Spinal cord (tissue), 10 donors: ENCODE data around the gene MAP3K7. TPM values are rescaled to one million over a fixed set of nuclear protein-coding genes. Genes with fewer than 3 reads are reported as not detected.

Experiments
- DNase-seq, 6 donors: peaks; one replicate each; pipeline versions ENCODE4 v3.0.0 to v3.0.0-alpha.2; 2013 to 2015; ENCODE audit warnings: low spot score in 6 of 6, low read depth in 4 of 6
- H3K27ac ChIP-seq: one replicate; pipeline ENCODE4 v1.5.1; 2013; ENCODE audit warnings: low read depth, low read length, control low read depth
- H3K27me3 ChIP-seq: one replicate; pipeline ENCODE4 v1.6.1; 2013; ENCODE audit warnings: low read length; ENCODE audit not compliant: control insufficient read depth, insufficient read depth
- H3K36me3 ChIP-seq: one replicate; pipeline ENCODE4 v1.6.1; 2013; ENCODE audit warnings: low read length; ENCODE audit not compliant: control insufficient read depth, insufficient read depth
- H3K4me1 ChIP-seq: one replicate; pipeline ENCODE4 v1.6.1; 2013; ENCODE audit warnings: low read length; ENCODE audit not compliant: control insufficient read depth, insufficient read depth
- H3K4me3 ChIP-seq: one replicate; pipeline ENCODE4 v1.5.1; 2013; ENCODE audit warnings: low read depth, low read length, control low read depth
- H3K9me3 ChIP-seq: one replicate; pipeline ENCODE4 v1.6.1; 2013; ENCODE audit warnings: low read length; ENCODE audit not compliant: control insufficient read depth, insufficient read depth
- WGBS: methylation state at CpG from one replicate; pipeline ENCODE4 v1.1.5; 2013; ENCODE audit warnings: missing lambda C conversion rate; ENCODE audit not compliant: insufficient coverage; 5-methylcytosine and 5-hydroxymethylcytosine counted together
- polyA plus RNA-seq, 2 donors: library from polyadenylated mRNA; unstranded; fragments of 120-200 nt; gene quantifications; one replicate each; pipeline ENCODE4 v1.2.1, GENCODE V29; 2013; ENCODE audit not compliant: insufficient read length in 2 of 2
- total RNA-seq, 2 donors: library from RNA; depleted of rRNA in 1 of 2; stranded (reverse); fragments of 120-200 nt in 1 of 2; fragments of >200 nt in 1 of 2; gene quantifications; one replicate each; pipeline versions ENCODE4 v1.2.3 to v1.2.4, GENCODE V29; 2013 to 2014
- donor health status: healthy.

The MAP3K7 gene
- total and polyA plus RNA-seq, 4 donors, result 29.1 to 44.4 (median 39.0) TPM

DNA sequence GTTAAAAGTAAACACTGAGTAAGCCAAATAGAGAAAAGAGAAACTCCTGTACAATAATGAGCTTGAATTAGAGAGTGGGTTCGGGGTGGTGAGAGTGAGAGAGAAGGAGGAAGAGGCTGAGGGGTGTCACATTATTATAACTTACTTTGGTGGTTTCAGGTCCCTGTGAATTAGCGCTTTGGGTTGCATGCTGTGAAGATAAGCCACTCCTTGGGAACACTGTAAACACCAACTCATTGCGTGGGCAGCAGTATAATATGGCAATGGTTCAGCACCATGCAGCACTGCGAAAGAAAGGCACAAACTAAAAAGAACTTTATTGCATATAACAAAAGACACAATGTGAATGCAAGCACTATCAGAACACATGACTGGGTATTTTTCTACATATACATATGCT is 26.9 kb downstream of the MAP3K7 start:
- H3K27me3 ChIP-seq, result no peaks in the 10 kb centered on the region
- peaks cover 21% of the 10 kb centered on the region for H3K36me3 ChIP-seq
- H3K9me3 ChIP-seq, result no peaks in the 10 kb centered on the region
- H3K4me3 ChIP-seq, result no peak overlapping the region
- no peak for DNase-seq
- H3K27ac ChIP-seq, result no peak overlapping the region
- WGBS, result 100% methylated on average over 2 of the region's 4 CpGs
- H3K4me1 ChIP-seq, result no peaks in the 10 kb centered on the region

DNA sequence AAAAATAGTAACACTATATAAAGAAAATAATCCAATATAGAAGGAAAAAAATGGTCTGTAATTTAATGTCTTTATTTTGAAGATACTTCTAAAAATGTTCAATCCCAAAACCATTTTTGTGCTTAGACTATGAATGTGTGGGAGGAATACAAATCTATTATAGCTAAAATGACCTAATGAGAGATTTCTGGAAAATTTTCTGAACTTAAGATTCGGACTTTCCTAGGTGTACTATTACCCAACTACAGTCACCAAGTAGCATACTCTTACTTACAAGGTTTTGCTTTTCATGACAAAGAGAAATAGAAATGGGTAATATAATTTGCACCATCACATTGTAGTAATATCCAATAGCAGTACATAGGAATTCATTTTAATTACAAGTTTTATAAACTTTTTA is 29.9 kb downstream of the MAP3K7 start:
- WGBS, result no CpG with 5 or more reads among the region's 1 CpG
- DNase-seq, result no peak

DNA sequence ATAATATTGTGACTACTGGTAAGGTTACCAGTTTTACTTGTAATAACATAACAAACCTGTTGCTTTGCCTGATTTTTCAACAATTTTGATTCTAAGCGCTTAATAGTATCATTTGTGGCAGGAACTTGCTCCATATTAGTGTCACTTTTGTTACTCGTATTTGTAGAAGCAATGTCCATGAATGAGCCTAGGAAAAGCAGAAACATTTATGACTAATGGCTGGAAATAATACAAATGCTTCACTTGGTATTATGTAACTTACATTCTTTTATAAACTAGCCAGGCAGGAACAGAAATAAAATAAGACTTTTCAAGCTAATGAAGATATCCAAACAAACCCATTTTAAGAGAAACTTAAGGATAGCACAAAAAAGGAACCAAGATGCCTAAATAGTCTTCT is 38.9 kb downstream of the MAP3K7 start:
- Histone ChIP-seq H3K27me3 (no peaks in the 10 kb centered on the region), H3K4me3 (no peak overlapping the region), H3K4me1 (no peaks in the 10 kb centered on the region), H3K36me3 (no peaks in the 10 kb centered on the region), H3K27ac (no peak overlapping the region), H3K9me3 (no peaks in the 10 kb centered on the region)
- no peak for DNase-seq
- no CpG with 5 or more reads among the region's 2 CpGs for WGBS

More for the DNA sequence above, 29.9 kb downstream of the MAP3K7 start:
- Histone ChIP-seq H3K36me3 (peaks cover 18% of the 10 kb centered on the region), H3K4me3 (no peak overlapping the region), H3K9me3 (no peaks in the 10 kb centered on the region), H3K27ac (no peak overlapping the region), H3K27me3 (no peaks in the 10 kb centered on the region), H3K4me1 (no peaks in the 10 kb centered on the region)

GRCh38 chr6:90547079-90547478 is 39.8 kb downstream of the MAP3K7 start:
- Histone ChIP-seq H3K36me3 (no peaks in the 10 kb centered on the region), H3K4me1 (no peaks in the 10 kb centered on the region), H3K27me3 (no peaks in the 10 kb centered on the region), H3K27ac (no peak overlapping the region), H3K4me3 (no peak overlapping the region), H3K9me3 (no peaks in the 10 kb centered on the region)
- no peak for DNase-seq
- 93% methylated on average over 2 of the region's 4 CpGs for WGBS

- Histone ChIP-seq H3K36me3 (no peaks in the 10 kb centered on the region), H3K27me3 (no peaks in the 10 kb centered on the region), H3K9me3 (no peaks in the 10 kb centered on the region), H3K4me1 (no peaks in the 10 kb centered on the region), H3K27ac (no peak overlapping the region), H3K4me3 (no peak overlapping the region)
- 100% methylated on average over 1 of the region's 3 CpGs for WGBS
- no peak for DNase-seq
Observed at GRCh38 chr6:90545448-90545847, 41.4 kb downstream of the MAP3K7 start.

DNA sequence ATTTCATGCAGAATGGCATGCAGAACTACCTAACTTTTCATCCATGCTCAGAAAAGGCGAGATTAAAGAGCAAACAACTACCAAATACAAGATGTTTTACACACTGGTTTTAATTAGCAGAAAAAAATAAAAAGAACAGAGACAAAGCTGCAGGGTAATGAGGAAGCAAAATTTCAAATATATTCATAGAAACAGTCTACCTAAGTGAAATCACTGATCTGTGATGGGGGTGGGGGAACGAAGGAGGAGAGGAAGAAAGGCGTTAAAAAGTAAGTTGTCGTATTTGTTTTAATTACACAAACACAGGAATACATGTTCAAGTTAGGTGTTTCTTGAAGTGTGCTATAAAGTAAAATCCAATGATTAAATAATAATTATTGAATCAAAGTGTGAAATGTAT is 42.1 kb downstream of the MAP3K7 start:
- no peaks in the 10 kb centered on the region for H3K36me3 ChIP-seq
- H3K4me3 ChIP-seq, result no peak overlapping the region
- H3K27ac ChIP-seq, result no peak overlapping the region
- WGBS, result no CpG with 5 or more reads among the region's 4 CpGs
- H3K27me3 ChIP-seq, result no peaks in the 10 kb centered on the region
- DNase-seq, result no peak
- H3K4me1 ChIP-seq, result no peaks in the 10 kb centered on the region
- H3K9me3 ChIP-seq, result no peaks in the 10 kb centered on the region

GRCh38 chr6:90544081-90544480 is 42.8 kb downstream of the MAP3K7 start:
- H3K27me3 ChIP-seq, result no peaks in the 10 kb centered on the region
- H3K36me3 ChIP-seq, result no peaks in the 10 kb centered on the region

DNA sequence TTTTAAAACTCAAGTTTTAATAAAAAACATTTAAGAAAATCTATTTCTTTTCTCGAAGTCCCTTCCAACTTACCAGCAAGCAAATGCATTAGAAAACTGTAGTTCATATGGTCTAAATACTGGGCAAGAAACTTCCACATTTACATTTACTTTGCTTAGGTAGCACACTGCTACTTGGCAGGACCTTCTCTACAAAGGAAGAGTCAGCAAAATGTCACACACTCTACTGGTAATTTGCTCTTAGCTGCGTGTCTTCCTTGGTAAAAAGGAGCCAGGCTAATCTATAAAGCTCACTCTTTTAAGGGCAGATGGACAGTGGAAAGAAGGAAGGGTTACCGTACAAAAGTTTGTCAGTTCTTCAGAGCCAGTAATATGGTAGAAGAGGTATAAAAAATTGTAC is 45.7 kb downstream of the MAP3K7 start:
- no peaks in the 10 kb centered on the region for H3K36me3 ChIP-seq
- H3K9me3 ChIP-seq, result no peaks in the 10 kb centered on the region
- DNase-seq, result no peak
- no peak overlapping the region for H3K4me3 ChIP-seq
- no CpG with 5 or more reads among the region's 3 CpGs for WGBS
- H3K4me1 ChIP-seq, result no peaks in the 10 kb centered on the region
- no peaks in the 10 kb centered on the region for H3K27me3 ChIP-seq
- no peak overlapping the region for H3K27ac ChIP-seq

More at GRCh38 chr6:90544081-90544480, 42.8 kb downstream of the MAP3K7 start:
- no peak overlapping the region for H3K27ac ChIP-seq
- no peaks in the 10 kb centered on the region for H3K4me1 ChIP-seq
- no peaks in the 10 kb centered on the region for H3K9me3 ChIP-seq
- DNase-seq, result no peak
- no peak overlapping the region for H3K4me3 ChIP-seq

- no peak overlapping the region for H3K27ac ChIP-seq
- peak in 1 of 6 donors; percentile 4 for DNase-seq
- no peaks in the 10 kb centered on the region for H3K9me3 ChIP-seq
- no peak overlapping the region for H3K4me3 ChIP-seq
- H3K36me3 ChIP-seq, result no peaks in the 10 kb centered on the region
- H3K27me3 ChIP-seq, result no peaks in the 10 kb centered on the region
- H3K4me1 ChIP-seq, result no peaks in the 10 kb centered on the region
- 45% methylated on average over 1 of the region's 4 CpGs for WGBS
Observed at GRCh38 chr6:90538278-90539046, 48.4 kb downstream of the MAP3K7 start.

- no CpG with 5 or more reads among the region's 3 CpGs for WGBS
- Histone ChIP-seq H3K4me3 (no peak overlapping the region), H3K4me1 (no peaks in the 10 kb centered on the region), H3K36me3 (no peaks in the 10 kb centered on the region), H3K9me3 (no peaks in the 10 kb centered on the region), H3K27ac (no peak overlapping the region), H3K27me3 (no peaks in the 10 kb centered on the region)
- peak in 2 of 6 donors; percentile 7 to 16 for DNase-seq
Observed at GRCh38 chr6:90537723-90538258, 49.1 kb downstream of the MAP3K7 start.
